ENCODE data around the gene CDH12. TPM values are rescaled to one million over a fixed set of nuclear protein-coding genes. Genes with fewer than 3 reads are reported as not detected.

Gene CDH12
- total and polyA plus RNA-seq, 2 donors (not counting 3 experiments of a cell fraction or from before 2014, with no cell fraction given), result 0.03 TPM; not detected in 1

GRCh38 chr5:22076586-22076985 lies 776.6 kb downstream of the CDH12 start:
- CTCF ChIA-PET, result no interaction called here
- Histone ChIP-seq H4K20me1 (replicated peaks; ENCODE audit: control insufficient read depth, extremely low read depth, insufficient read depth, low read length) (no peaks in the 10 kb centered on the region), H3K4me2 (ENCODE audit: insufficient read depth, low read length) (no peak overlapping the region), H3K9me3 (replicated peaks; ENCODE audit: control insufficient read depth, insufficient read depth, low read length) (no peaks in the 10 kb centered on the region), H3K4me3 (replicated peaks in 1 of 3; ENCODE audit: insufficient read depth in 1 of 3, low read depth in 1 of 3, low read length in 3 of 3) (no peak overlapping the region), H3K4me1 (ENCODE audit: control insufficient read depth, extremely low read depth, insufficient read depth, low read length) (no peaks in the 10 kb centered on the region), H3K9ac (replicated peaks; ENCODE audit: extremely low read depth, insufficient read depth, low read length) (no peak overlapping the region), H3K27ac (ENCODE audit: insufficient read depth, low read depth, low read length) (no peak overlapping the region), H2AFZ (ENCODE audit: low read depth, low read length) (no peak overlapping the region), H3K27me3 (ENCODE audit: control insufficient read depth in 2 of 2, insufficient read depth in 2 of 2, low read length in 2 of 2) (no peaks in the 10 kb centered on the region), H3K79me2 (ENCODE audit: control insufficient read depth, insufficient read depth, low read length) (no peaks in the 10 kb centered on the region), H3K36me3 (ENCODE audit: control insufficient read depth in 2 of 2, extremely low read depth in 1 of 2, insufficient read depth in 2 of 2, low read length in 2 of 2) (no peaks in the 10 kb centered on the region), H3K9me1 (replicated peaks; ENCODE audit: control insufficient read depth, extremely low read depth, insufficient read depth, low read length) (no peaks in the 10 kb centered on the region)
- POLR2A ChIA-PET, result no interaction called here
- BruUV-seq (replicated peaks), result no TSS peak
- FAIRE-seq (no peak), DNase-seq (ENCODE audit: low read depth, low spot score) (no peak)
- intact Hi-C loops (cut with micrococcal nuclease), result no loop called here
- dilution Hi-C loops (cut with MboI; ENCODE audit: extremely low pct_ligation_motif_present, low sequenced_read_pairs), result no loop called here
- TF ChIP-seq POLR2AphosphoS5 (IDR thresholded peaks at IDR 0.05; ENCODE audit: insufficient read depth, low read depth, low read length) (no peak), GATA2 (IDR thresholded peaks at IDR 0.05; ENCODE audit: insufficient read depth, insufficient read length, low read depth, low read length) (no peak), JUN (IDR thresholded peaks at IDR 0.05; ENCODE audit: borderline replicate concordance, insufficient read depth, insufficient read length, low read depth) (no peak), FOS (IDR thresholded peaks at IDR 0.05; ENCODE audit: borderline replicate concordance, insufficient read depth, low read length) (no peak), MYC (IDR thresholded peaks at IDR 0.05; ENCODE audit: low read depth, low read length) (no peak)
- TF ChIP-seq, protein P1, sequence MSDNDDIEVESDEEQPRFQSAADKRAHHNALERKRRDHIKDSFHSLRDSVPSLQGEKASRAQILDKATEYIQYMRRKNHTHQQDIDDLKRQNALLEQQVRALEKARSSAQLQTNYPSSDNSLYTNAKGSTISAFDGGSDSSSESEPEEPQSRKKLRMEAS (IDR thresholded peaks at IDR 0.05; ENCODE audit: insufficient read depth, insufficient read length), result no peak
- TF ChIP-seq, protein P2, sequence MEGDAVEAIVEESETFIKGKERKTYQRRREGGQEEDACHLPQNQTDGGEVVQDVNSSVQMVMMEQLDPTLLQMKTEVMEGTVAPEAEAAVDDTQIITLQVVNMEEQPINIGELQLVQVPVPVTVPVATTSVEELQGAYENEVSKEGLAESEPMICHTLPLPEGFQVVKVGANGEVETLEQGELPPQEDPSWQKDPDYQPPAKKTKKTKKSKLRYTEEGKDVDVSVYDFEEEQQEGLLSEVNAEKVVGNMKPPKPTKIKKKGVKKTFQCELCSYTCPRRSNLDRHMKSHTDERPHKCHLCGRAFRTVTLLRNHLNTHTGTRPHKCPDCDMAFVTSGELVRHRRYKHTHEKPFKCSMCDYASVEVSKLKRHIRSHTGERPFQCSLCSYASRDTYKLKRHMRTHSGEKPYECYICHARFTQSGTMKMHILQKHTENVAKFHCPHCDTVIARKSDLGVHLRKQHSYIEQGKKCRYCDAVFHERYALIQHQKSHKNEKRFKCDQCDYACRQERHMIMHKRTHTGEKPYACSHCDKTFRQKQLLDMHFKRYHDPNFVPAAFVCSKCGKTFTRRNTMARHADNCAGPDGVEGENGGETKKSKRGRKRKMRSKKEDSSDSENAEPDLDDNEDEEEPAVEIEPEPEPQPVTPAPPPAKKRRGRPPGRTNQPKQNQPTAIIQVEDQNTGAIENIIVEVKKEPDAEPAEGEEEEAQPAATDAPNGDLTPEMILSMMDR (IDR thresholded peaks at IDR 0.05; ENCODE audit: extremely low read depth in 1 of 2, insufficient read depth in 1 of 2, low read depth in 1 of 2, low read length in 2 of 2), result no peak

All from endothelial cell of umbilical vein (primary cell).